GM20000 (cell line): ENCODE measurements around the gene CAPS.
"Not testable (repeated sequence)": the region's sequence is repeated elsewhere in the genome, so short reads cannot be mapped to it uniquely, and the experiment has no call there.

Experiments used
- DNase-seq: peaks from one replicate; pipeline ENCODE4 v3.0.0; 2012; ENCODE audit warnings: low spot score
- CTCF ChIP-seq: IDR thresholded peaks from 2 replicates; pipeline ENCODE4 v1.5.1; 2012; ENCODE audit warnings: mild to moderate bottlenecking, control low read depth; ENCODE audit errors: extremely low read depth, missing control alignments

Gene CAPS

GRCh38 chr19:5877427-5877826 lies 36.6 kb upstream of the CAPS start:
- no peak for DNase-seq
- TF ChIP-seq CTCF: no peak

- TF ChIP-seq CTCF: no peak
- DNase-seq: no peak
Observed at GRCh38 chr19:5877882-5878281, 36.2 kb upstream of the CAPS start.

GRCh38 chr19:5880196-5880595 lies 33.9 kb upstream of the CAPS start:
- TF ChIP-seq CTCF: no peak
- no peak for DNase-seq

- TF ChIP-seq CTCF: no peak
Observed at GRCh38 chr19:5880604-5881078, 33.4 kb upstream of the CAPS start.

GRCh38 chr19:5881543-5882299 lies 32.3 kb upstream of the CAPS start:
- DNase-seq: no peak
- TF ChIP-seq CTCF: no peak

More at GRCh38 chr19:5880604-5881078, 33.4 kb upstream of the CAPS start:
- DNase-seq: no peak

GRCh38 chr19:5882421-5882968 lies 31.6 kb upstream of the CAPS start:
- DNase-seq: no peak
- no peak for TF ChIP-seq CTCF

GRCh38 chr19:5883157-5883873 lies 30.7 kb upstream of the CAPS start:
- DNase-seq: not testable (repeated sequence)

GRCh38 chr19:5884065-5884811 lies 29.8 kb upstream of the CAPS start:
- not testable (repeated sequence) for DNase-seq
